GM19463 (cell line): ENCODE data around the gene SEL1L3.

Experiments used
- ATAC-seq: cut with Tn5 transposase; IDR thresholded peaks from one replicate; pipeline ENCODE4 v1.9.1; 2021; ENCODE audit warnings: mild to moderate bottlenecking, moderate library complexity; ENCODE audit not compliant: unreplicated experiment

SEL1L3 gene

GRCh38 chr4:25795566-25796454 is 67.0 kb downstream of the SEL1L3 start:
- ATAC-seq: no peak

- ATAC-seq: no peak
These were observed 67.7 kb downstream of the SEL1L3 start for GRCh38 chr4:25795091-25795490.

- ATAC-seq: no peak
These were observed 69.9 kb downstream of the SEL1L3 start for GRCh38 chr4:25792876-25793275.

DNA sequence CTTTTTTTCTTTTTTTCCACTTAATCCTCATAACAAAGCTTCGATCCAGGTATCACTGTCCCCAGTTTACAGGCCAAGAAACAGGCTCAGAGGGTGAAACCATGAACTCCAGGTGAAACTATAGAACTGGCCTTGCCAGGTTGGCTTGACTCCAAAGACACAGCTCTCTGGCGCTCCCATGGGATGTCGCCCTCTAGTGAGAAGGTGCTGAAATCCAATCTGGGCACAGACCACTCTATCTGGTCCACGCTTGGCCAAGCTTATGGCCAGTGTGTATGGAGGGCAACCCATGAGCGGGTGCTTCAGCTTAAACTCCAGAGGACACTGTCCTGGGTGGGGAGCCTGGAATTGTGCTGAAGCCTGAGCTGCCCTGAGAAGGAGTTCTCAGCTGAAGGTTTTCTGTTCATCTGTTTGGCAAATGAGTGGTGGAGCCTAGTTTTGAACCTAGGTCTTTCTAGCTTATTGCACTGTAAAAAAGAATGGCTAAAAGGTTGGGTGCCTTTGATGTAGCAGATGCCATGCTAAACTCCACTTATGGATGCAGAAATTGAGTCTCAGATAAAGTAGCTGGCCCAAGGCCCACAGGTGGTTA is 70.5 kb downstream of the SEL1L3 start:
- ATAC-seq: no peak

- ATAC-seq: no peak
These were observed 72.8 kb downstream of the SEL1L3 start for GRCh38 chr4:25790024-25790423.

DNA sequence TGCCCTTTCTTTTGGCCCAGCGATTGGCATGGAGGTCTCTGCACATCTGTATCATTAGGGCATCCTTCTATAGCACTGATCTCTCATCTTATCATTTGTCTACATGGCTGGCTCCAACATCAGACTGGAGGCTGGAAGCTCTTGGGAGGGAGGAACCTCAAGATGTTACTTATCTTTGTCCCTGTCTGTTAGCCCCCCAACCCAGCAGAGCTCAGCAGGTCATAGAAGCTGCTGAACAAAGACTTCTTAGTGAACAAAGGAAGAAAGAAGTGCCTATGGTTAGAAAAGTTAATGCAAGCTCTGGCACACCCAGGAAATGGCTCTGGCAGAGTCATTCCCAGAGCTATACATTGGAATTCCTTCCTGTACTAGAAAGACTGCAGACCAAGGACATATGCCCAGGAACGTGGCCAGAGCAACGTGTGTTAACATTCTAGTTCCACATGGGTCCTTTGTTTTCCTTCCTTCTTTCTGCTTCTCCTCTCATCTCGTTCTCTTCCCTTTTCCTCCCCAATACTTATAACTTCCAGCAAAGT is 74.0 kb downstream of the SEL1L3 start:
- ATAC-seq: no peak

GRCh38 chr4:25786497-25787065 is 76.2 kb downstream of the SEL1L3 start:
- ATAC-seq: no peak

GRCh38 chr4:25783943-25784342 is 78.8 kb downstream of the SEL1L3 start:
- ATAC-seq: no peak

DNA sequence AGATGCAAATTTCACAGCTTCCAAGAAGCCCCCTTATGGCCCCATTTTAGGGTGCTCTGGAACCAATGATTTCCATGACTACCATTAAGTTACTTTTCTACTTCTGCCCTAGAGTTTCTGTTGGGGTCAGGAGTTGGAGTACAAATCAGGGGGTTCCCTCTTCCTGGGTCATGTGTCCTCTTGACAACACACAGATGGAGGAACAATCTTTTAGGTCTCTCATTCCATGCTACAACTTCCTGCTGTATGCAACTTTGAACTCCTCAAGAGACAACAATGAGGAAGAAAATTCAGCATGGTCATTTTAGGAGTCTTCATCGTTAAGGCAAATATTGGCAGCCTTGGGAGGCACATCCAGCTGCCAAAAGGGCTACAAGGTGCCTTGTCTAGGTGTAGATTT is 79.7 kb downstream of the SEL1L3 start:
- no peak for ATAC-seq

GRCh38 chr4:25782482-25782881 is 80.3 kb downstream of the SEL1L3 start:
- ATAC-seq: no peak

GRCh38 chr4:25779021-25779420 is 83.8 kb downstream of the SEL1L3 start:
- no peak for ATAC-seq

GRCh38 chr4:25776795-25777194 is 86.0 kb downstream of the SEL1L3 start:
- no peak for ATAC-seq

DNA sequence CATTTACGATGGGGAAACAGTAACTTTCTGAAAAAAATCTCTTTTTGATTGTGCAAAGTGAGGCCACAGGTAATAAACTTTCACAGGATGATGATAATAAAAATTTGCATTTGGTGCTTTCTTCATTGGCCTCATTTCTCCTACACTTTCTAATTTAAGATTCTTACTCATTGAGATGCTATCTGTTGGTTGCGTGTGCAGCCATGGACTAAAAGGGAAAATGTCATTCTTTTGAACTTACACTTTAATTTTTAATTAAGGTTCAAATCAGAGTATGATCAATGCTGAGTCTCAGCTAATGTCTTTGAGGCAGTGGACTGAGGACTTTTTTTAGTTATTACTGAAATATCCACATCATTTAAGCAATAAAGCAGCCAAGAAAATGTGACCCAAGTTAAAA is 87.6 kb downstream of the SEL1L3 start:
- ATAC-seq: no peak

DNA sequence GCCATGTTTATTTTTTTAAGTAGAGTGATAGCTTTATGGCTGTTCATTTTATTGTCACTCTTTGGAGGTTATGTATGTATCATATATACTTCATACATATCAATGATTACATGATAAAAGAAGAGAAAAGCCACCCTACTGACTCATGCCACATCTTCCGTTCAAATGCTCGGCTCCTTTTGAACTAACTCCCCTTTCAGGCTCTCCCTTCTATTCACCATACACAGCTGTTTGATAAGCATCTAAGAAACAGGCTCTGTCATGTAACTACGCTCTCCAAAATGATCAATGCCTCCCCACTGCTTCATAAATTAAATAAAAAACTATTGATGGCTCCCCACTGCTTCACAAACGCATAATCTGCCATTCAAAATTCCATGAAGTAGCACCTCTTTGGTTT is 89.4 kb downstream of the SEL1L3 start:
- no peak for ATAC-seq

GRCh38 chr4:25771672-25772071 is 91.1 kb downstream of the SEL1L3 start:
- ATAC-seq: no peak

- ATAC-seq: no peak
These were observed 91.9 kb downstream of the SEL1L3 start for GRCh38 chr4:25770847-25771246.

GRCh38 chr4:25769251-25769650 is 93.5 kb downstream of the SEL1L3 start:
- no peak for ATAC-seq

DNA sequence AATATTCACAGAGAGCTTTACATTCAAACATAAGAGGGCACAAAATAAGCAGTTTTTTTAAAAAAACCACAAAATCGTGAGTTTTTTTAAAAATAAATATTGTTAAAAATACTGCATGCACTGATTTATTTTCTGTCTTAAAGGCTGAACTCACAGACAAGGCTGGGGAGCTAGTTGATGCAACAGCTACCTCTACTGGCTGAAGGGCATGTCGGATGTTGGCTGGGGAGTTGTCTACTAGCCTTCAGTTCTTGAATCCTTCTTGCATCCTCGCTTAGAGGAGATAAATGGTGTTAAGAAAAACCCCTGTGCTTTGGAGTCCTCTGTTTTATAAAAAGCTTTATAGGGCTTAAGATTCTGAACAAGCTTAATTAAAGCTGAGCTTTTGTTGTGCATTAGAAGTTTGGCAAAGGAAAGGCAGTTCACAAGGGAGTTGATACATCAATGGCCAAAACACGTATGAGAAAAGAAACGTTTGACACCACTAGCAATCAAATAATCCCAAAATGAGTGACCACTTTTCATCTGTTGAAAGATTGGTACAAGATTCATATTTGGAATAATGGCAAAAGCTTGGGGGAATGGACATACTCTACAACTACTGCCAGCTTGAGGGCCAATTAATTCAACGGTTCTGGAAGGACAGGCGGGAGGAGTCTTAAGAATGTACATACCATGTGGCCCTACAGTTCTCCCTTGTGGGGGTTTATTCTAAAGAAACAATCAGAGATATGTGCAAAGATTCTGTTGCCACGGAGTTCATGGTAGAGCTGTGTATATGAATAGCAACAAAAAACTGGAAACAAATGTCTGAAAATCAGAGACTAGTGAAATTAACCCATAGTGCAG is 94.7 kb downstream of the SEL1L3 start:
- ATAC-seq: no peak

- ATAC-seq: no peak
These were observed 102.2 kb downstream of the SEL1L3 start for GRCh38 chr4:25760518-25761157.

DNA sequence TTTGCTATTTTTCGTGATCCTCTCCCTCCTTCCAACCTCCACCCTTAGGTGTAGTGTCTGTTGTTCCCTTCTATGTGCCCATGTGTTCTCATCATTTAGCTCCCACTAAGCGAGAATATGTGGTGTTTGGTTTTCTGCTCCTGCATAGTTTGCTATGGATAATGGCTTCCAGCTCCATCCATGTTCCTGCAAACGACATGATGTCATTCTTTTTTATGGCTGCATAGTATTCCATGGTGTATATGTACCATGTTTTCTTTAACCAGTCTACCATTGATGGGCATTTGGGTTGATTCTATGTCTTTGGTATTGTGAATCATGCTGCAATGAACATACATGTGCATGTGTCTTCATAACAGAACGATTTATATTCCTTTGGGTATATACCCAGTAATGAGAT is 102.7 kb downstream of the SEL1L3 start:
- no peak for ATAC-seq
